Peyer's patch (tissue), 4 donors: ENCODE data around the gene PDGFB.

Source experiments
- POLR2A ChIP-seq, 2 donors: fragments of 450-650 bp; IDR thresholded peaks; one replicate each; pipeline ENCODE4 v1.5.1; 2017; ENCODE audit warnings: antibody characterized with exemption in 2 of 2, mild to moderate bottlenecking in 2 of 2, moderate library complexity in 2 of 2
- TF ChIP-seq, protein P1 (sequence below), 6 experiments: fragments of 450-650 bp in 4 of 6; fragments of 200-600 bp in 2 of 6; sonication (generic) in 1 of 6; IDR thresholded peaks; one replicate each; pipeline ENCODE4 v1.5.1; 2017 to 2019; ENCODE audit warnings: antibody characterized with exemption in 6 of 6, mild to moderate bottlenecking in 3 of 6, moderate library complexity in 1 of 6

DNA sequence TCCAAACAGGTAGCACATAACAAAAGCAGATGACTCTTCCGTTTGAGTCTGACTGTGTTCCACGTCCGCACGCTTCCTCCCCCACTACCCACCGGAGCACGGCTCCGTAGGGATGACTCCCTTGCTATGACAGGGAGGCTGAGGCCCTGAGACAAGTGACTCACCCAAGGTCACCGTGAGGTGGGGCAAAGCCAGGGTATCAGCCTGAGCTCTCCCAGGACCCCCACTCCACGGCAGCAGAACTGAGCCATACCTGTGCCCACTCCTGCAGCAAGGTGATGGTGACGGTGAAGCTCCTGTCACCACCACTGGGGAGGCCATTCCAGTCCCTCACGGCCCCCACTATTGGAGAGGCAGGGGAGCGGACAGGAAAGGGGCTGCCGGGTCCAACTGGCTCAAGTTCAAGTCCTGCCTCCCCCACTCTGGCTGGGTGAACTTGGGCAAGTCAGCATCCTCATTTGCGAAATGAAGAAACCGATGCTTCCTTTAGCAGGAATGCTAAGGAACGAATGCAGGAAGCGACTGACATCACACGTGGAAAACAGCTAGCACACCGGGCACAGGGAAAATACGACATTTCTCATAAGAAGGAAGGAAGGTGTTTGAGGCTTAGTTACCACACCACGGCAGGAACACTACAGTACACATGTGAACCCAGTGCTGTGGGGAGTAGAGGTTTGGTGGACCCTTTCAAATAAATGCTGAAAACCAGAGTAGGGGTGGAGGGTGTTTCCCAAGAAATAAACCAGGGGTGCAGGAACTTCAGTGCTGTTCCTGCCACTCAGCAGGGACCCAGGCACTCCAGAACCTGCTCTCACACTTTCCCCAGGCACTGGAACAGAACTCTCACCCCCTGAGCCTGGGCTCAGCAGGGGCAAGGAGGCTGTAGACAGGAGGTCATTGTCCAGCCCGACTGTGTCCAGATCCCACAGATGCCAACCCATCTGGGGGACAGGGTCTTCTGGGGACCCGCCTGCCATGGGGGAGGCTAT is 59.9 kb downstream of the PDGFB start:
- TF ChIP-seq, protein P1, sequence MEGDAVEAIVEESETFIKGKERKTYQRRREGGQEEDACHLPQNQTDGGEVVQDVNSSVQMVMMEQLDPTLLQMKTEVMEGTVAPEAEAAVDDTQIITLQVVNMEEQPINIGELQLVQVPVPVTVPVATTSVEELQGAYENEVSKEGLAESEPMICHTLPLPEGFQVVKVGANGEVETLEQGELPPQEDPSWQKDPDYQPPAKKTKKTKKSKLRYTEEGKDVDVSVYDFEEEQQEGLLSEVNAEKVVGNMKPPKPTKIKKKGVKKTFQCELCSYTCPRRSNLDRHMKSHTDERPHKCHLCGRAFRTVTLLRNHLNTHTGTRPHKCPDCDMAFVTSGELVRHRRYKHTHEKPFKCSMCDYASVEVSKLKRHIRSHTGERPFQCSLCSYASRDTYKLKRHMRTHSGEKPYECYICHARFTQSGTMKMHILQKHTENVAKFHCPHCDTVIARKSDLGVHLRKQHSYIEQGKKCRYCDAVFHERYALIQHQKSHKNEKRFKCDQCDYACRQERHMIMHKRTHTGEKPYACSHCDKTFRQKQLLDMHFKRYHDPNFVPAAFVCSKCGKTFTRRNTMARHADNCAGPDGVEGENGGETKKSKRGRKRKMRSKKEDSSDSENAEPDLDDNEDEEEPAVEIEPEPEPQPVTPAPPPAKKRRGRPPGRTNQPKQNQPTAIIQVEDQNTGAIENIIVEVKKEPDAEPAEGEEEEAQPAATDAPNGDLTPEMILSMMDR (IDR thresholded peaks at IDR 0.05): no peak
- no peak for TF ChIP-seq POLR2A (IDR thresholded peaks at IDR 0.05)
